GM21390 (cell line): ENCODE data around the gene MICALL2.

Source experiments
- ATAC-seq: cut with Tn5 transposase; IDR thresholded peaks from one replicate; pipeline ENCODE4 v1.9.1; 2021; ENCODE audit not compliant: unreplicated experiment

The MICALL2 gene

GRCh38 chr7:1396195-1396594 lies 63.1 kb downstream of the MICALL2 start:
- no peak for ATAC-seq

GRCh38 chr7:1395211-1396070 lies 63.8 kb downstream of the MICALL2 start:
- ATAC-seq = no peak

GRCh38 chr7:1394371-1394770 lies 64.9 kb downstream of the MICALL2 start:
- ATAC-seq = no peak

- ATAC-seq = no peak
These were observed 65.8 kb downstream of the MICALL2 start for GRCh38 chr7:1393421-1393820.

GRCh38 chr7:1392556-1392955 lies 66.7 kb downstream of the MICALL2 start:
- ATAC-seq = no peak

- ATAC-seq = no peak
These were observed 67.8 kb downstream of the MICALL2 start for GRCh38 chr7:1391449-1391848.

- ATAC-seq = no peak
These were observed 70.5 kb downstream of the MICALL2 start for GRCh38 chr7:1388703-1389335.

GRCh38 chr7:1388021-1388702 lies 71.1 kb downstream of the MICALL2 start:
- no peak for ATAC-seq

GRCh38 chr7:1387261-1387660 lies 72.0 kb downstream of the MICALL2 start:
- no peak for ATAC-seq

GRCh38 chr7:1386623-1387220 lies 72.5 kb downstream of the MICALL2 start:
- ATAC-seq = no peak

- no peak for ATAC-seq
These were observed 73.3 kb downstream of the MICALL2 start for GRCh38 chr7:1385809-1386622.

GRCh38 chr7:1385086-1385808 lies 74.0 kb downstream of the MICALL2 start:
- no peak for ATAC-seq
